B cell (primary cell): ENCODE results near the gene FLNB. TPM values are rescaled to one million over a fixed set of nuclear protein-coding genes. Genes with fewer than 3 reads are reported as not detected.

Experiments
- ATAC-seq: fragments of 200-7000 bp; cut with Tn5 transposase; one replicate; pipeline ENCODE4 v1.10.0; 2021; ENCODE audit warnings: low read depth, mild to moderate bottlenecking, moderate number of reproducible peaks, moderate library complexity
- CTCF ChIA-PET: fragments of 350-600 bp; sonication (Branson Sonifier 250); formaldehyde crosslinking; loops from one replicate; lab custom pipeline; 2021; ENCODE audit warnings: antibody characterized with exemption, inconsistent platforms; lab: Charles Lee
- POLR2A ChIA-PET: fragments of 350-600 bp; sonication (Branson Sonifier 250); formaldehyde crosslinking; loops from one replicate; lab custom pipeline; 2021; ENCODE audit warnings: antibody characterized with exemption; lab: Charles Lee
- DNase-seq: peaks from one replicate; pipeline ENCODE4 v3.0.0; 2013
- H2AFZ ChIP-seq: 2 replicates; pipeline ENCODE4 v1.6.1; 2012; ENCODE audit warnings: mild to moderate bottlenecking, low read depth, low read length; ENCODE audit not compliant: insufficient read depth, poor library complexity, severe bottlenecking
- H3K27ac ChIP-seq, 2 donors: 1 replicate in 1 of 2; 2 replicates in 1 of 2; pipeline ENCODE4 v1.5.1; 2012 to 2013; ENCODE audit warnings: low read length in 2 of 2, mild to moderate bottlenecking in 2 of 2, moderate library complexity in 1 of 2
- H3K27me3 ChIP-seq, 4 experiments: fragments of 200-600 bp in 1 of 4; sonication (generic) in 1 of 4; replicated peaks in 1 of 4; 1 replicate in 2 of 4; 2 replicates in 2 of 4; pipeline versions ENCODE4 v1.6.1 to v1.7.0; 2013 to 2016; ENCODE audit warnings: low read length in 3 of 4, mild to moderate bottlenecking in 2 of 4, mixed read lengths in 1 of 4, moderate library complexity in 1 of 4; ENCODE audit not compliant: insufficient read depth in 4 of 4, control insufficient read depth in 3 of 4; ENCODE audit errors: control extremely low read depth in 1 of 4
- H3K36me3 ChIP-seq, 2 experiments: replicated peaks in 1 of 2; 1 replicate in 1 of 2; 2 replicates in 1 of 2; pipeline versions ENCODE4 v1.6.1 to v1.7.1; 2013; ENCODE audit warnings: low read length in 1 of 2; ENCODE audit not compliant: insufficient read depth in 2 of 2, control insufficient read depth in 1 of 2; ENCODE audit errors: control extremely low read depth in 1 of 2, extremely low read depth in 1 of 2
- H3K4me1 ChIP-seq, 2 donors: fragments of 200-600 bp in 1 of 2; sonication (generic) in 1 of 2; 1 replicate in 1 of 2; 2 replicates in 1 of 2; pipeline versions ENCODE4 v1.5.1 to v1.6.1; 2013 to 2017; ENCODE audit warnings: low read length in 2 of 2; ENCODE audit not compliant: control insufficient read depth in 2 of 2, insufficient read depth in 2 of 2
- H3K4me2 ChIP-seq: replicated peaks from 2 replicates; pipeline ENCODE3; 2012; ENCODE audit warnings: mild to moderate bottlenecking, low read depth, low read length; ENCODE audit not compliant: poor library complexity, severe bottlenecking
- H3K4me3 ChIP-seq, 5 experiments: fragments of 200-600 bp in 1 of 5; sonication (generic) in 1 of 5; 1 replicate in 3 of 5; 2 replicates in 2 of 5; pipeline versions ENCODE4 v1.5.1 to v1.7.0; 2011 to 2016; ENCODE audit warnings: low read length in 4 of 5, mild to moderate bottlenecking in 4 of 5, low read depth in 2 of 5, control low read depth in 1 of 5, moderate library complexity in 1 of 5; ENCODE audit not compliant: insufficient read depth in 1 of 5; ENCODE audit errors: control extremely low read depth in 1 of 5, extremely low read depth in 1 of 5
- H3K79me2 ChIP-seq: fragments of 200-600 bp; sonication (generic); one replicate; pipeline ENCODE4 v1.6.0; 2016; ENCODE audit warnings: low read length; ENCODE audit not compliant: control insufficient read depth, insufficient read depth
- H3K9ac ChIP-seq: fragments of 200-600 bp; sonication (generic); 2 replicates; pipeline ENCODE4 v1.6.1; 2017; ENCODE audit warnings: mild to moderate bottlenecking, low read length, moderate library complexity
- H3K9me3 ChIP-seq, 3 donors: one replicate each; pipeline versions ENCODE4 v1.6.1 to v1.7.1; 2013; ENCODE audit warnings: low read length in 2 of 3; ENCODE audit not compliant: control insufficient read depth in 2 of 3, insufficient read depth in 1 of 3; ENCODE audit errors: control extremely low read depth in 1 of 3
- H4K20me1 ChIP-seq: 2 replicates; pipeline ENCODE4 v1.6.0; 2012; ENCODE audit warnings: mild to moderate bottlenecking, low read length; ENCODE audit not compliant: insufficient read depth, control insufficient read depth, poor library complexity, severe bottlenecking
- H3K27ac Mint-ChIP-seq: one replicate; pipeline ENCODE4 v1.8.0; 2021; ENCODE audit warnings: mixed read lengths
- H3K27me3 Mint-ChIP-seq: one replicate; pipeline ENCODE4 v1.8.0; 2021; ENCODE audit warnings: mixed read lengths
- H3K4me1 Mint-ChIP-seq: one replicate; pipeline ENCODE4 v1.8.0; 2021; ENCODE audit warnings: mixed read lengths
- H3K4me3 Mint-ChIP-seq: one replicate; pipeline ENCODE4 v1.8.0; 2021; ENCODE audit warnings: mixed read lengths
- H3K9me3 Mint-ChIP-seq: one replicate; pipeline ENCODE4 v1.8.0; 2022; ENCODE audit warnings: mixed read lengths; ENCODE audit not compliant: insufficient read depth
- EZH2 ChIP-seq: IDR thresholded peaks from 2 replicates; pipeline ENCODE4 v1.6.1; 2012; ENCODE audit warnings: borderline replicate concordance, low read depth, mild to moderate bottlenecking, moderate library complexity, low read length; ENCODE audit not compliant: insufficient read depth, poor library complexity, severe bottlenecking
- WGBS: methylation state at CpG from one replicate; pipeline ENCODE4 v1.1.5; 2013; ENCODE audit warnings: missing lambda C conversion rate; ENCODE audit not compliant: insufficient coverage; 5-methylcytosine and 5-hydroxymethylcytosine counted together
- intact Hi-C: fragments of 100-400 bp; cut with micrococcal nuclease; formaldehyde crosslinking; loops from one replicate; pipeline ENCODE4 v1.10.0; 2022
- polyA plus RNA-seq: library from polyadenylated mRNA; depleted of rRNA; stranded (reverse); fragments of >200 nt; gene quantifications from 2 replicates; pipeline ENCODE4 v1.2.3, GENCODE V29; 2012
- total RNA-seq, 2 donors: library from RNA; stranded (reverse); fragments of 120-200 nt in 1 of 2; gene quantifications; 1 replicate in 1 of 2; 2 replicates in 1 of 2; pipeline versions ENCODE4 v1.2.3 to v1.2.4, GENCODE V29; 2013 to 2022
- TF ChIP-seq, protein P1 (sequence below): fragments of 200-600 bp; IDR thresholded peaks from one replicate; pipeline ENCODE4 v1.8.0; 2022; ENCODE audit warnings: antibody characterized with exemption, mild to moderate bottlenecking

Gene FLNB
- total and polyA plus RNA-seq, 2 donors (not counting 1 experiment from before 2014, with no cell fraction given) = 25.5 to 28.3 TPM

DNA sequence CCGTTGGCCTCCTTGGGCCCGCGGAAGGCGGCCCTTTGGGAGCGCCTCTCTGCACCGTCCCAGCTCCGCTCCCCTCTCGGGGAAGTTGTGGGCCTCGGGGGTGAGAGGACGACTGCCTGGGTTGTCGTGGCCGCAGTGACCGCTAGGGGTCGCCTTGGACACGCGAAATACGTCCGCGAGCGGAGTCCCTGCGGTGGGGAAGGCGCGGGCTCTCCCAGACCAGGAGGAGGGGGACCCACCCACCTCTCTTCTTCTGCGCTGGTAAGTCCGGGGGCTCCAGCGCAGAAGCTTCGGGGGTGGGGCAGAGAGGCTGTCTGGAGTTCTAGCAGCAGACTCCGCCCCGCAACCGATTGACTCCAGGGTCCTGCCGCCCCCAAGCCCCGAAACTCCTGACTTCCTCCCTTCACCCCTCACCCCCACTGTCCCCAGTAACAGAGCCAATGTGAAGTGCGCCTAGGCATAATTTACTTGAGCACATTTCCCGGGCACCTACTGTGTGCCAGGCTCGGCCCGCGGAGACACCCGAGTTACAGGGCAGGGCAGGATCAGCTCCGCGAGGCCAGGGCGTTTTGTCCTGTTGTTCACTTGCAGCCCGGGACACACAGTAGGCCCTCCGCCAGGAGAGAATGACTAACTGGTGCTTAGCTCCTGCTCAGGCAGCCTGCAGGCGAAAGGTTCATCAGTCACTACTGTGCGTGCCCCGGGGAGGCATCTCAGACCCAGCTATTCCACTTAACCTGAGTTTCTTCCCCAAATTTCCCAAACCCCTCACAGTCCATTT, 169.7 kb downstream of the FLNB start:
- H4K20me1 ChIP-seq = no peaks in the 10 kb centered on the region
- Mint-ChIP-seq H3K27ac (peak overlapping the region; percentile 50), H3K9me3 (no peaks in the 10 kb centered on the region), H3K4me1 (peaks cover 27% of the 10 kb centered on the region), H3K4me3 (peak overlapping the region; percentile 86), H3K27me3 (no peaks in the 10 kb centered on the region)
- H3K36me3 ChIP-seq = no peaks in the 10 kb centered on the region
- H3K79me2 ChIP-seq = no peaks in the 10 kb centered on the region
- H3K27me3 ChIP-seq = peaks cover 0 to 8% (median 3%) of the 10 kb centered on the region in 4 experiments
- POLR2A ChIA-PET = interaction anchor here (0.6 to 1.2 kb wide), 2 partner anchors 129 to 161 kb away, joined by 3 to 5 read pairs; partner anchors contain the start of genes HTD2 and RPP14
- intact Hi-C loops = loop anchor here (1.0 to 10.0 kb wide), 4 partner anchors 39 to 354 kb away; partner anchors contain the start of gene FLNB
- CTCF ChIA-PET = interaction anchor here (0.6 to 15.0 kb wide), 35 partner anchors 10 to 780 kb away, joined by 3 to 334 read pairs (median 4); partner anchors contain the start of genes FLNB, HTD2 and RPP14
- peak overlapping the region; percentile 81 for H2AFZ ChIP-seq
- no peak overlapping the region for H3K27ac ChIP-seq
- H3K4me1 ChIP-seq = peaks cover 19 to 24% of the 10 kb centered on the region in 2 donors
- peak overlapping the region; percentile 88 for H3K4me2 ChIP-seq
- no peak for TF ChIP-seq EZH2
- TF ChIP-seq, protein P1, sequence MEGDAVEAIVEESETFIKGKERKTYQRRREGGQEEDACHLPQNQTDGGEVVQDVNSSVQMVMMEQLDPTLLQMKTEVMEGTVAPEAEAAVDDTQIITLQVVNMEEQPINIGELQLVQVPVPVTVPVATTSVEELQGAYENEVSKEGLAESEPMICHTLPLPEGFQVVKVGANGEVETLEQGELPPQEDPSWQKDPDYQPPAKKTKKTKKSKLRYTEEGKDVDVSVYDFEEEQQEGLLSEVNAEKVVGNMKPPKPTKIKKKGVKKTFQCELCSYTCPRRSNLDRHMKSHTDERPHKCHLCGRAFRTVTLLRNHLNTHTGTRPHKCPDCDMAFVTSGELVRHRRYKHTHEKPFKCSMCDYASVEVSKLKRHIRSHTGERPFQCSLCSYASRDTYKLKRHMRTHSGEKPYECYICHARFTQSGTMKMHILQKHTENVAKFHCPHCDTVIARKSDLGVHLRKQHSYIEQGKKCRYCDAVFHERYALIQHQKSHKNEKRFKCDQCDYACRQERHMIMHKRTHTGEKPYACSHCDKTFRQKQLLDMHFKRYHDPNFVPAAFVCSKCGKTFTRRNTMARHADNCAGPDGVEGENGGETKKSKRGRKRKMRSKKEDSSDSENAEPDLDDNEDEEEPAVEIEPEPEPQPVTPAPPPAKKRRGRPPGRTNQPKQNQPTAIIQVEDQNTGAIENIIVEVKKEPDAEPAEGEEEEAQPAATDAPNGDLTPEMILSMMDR = peak; percentile 88
- DNase-seq (peak; percentile 90), ATAC-seq (peak; percentile 96)
- peak overlapping the region; percentile 60 for H3K9ac ChIP-seq
- WGBS = 15% methylated on average over 45 of the region's 46 CpGs
- H3K9me3 ChIP-seq = no peaks in the 10 kb centered on the region
- peak overlapping the region in 4 of 5 experiments; percentile 38 to 66 (median 56) for H3K4me3 ChIP-seq
